Lung microvascular endothelial cell (primary cell): ENCODE data around the gene FEZF1. TPM values are rescaled to one million over a fixed set of nuclear protein-coding genes. Genes with fewer than 3 reads are reported as not detected.

ENCODE experiments used
- DNase-seq, 2 donors: peaks; one replicate each; pipeline versions ENCODE4 v3.0.0 to v3.0.0-alpha.2; 2010; ENCODE audit warnings: low read depth in 2 of 2
- total RNA-seq: library from RNA; depleted of rRNA; stranded (reverse); fragments of >200 nt; gene quantifications from 2 replicates; pipeline ENCODE4 v1.2.1, GENCODE V29; 2014

Gene FEZF1
- not detected in 2 replicates for total RNA-seq

DNA sequence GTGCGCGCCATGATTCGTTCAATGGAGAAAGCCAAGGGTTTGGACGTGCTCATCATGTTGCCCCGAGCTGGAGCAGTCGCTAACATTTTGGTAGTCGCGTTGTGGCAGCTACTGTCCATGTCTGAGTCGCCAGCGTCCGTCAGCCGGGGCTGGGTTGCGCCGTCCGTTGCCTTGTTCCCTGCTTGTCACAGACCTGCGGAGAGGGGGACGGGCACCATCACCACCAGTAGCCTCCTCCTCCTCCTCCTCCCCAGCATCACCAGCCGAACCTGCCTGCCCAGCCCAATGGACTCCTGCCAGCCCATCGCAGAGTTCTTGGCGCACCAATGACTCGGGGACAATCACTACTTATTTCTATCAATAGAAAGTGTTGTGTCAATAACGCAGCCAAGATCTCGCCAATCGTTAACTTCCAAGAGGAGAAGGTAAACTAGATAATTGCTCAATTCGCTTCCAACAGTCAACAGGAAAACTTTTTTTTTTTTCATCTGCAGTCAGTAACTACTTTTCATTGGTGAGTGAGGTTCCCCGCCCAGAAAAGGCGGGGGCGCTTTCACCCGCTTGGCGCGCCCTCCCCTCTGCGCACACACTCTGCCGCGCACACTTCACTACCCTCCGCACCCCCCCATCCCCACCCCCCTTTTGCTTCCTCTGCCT, at the start of gene FEZF1:
TSS of gene FEZF1 (minus strand) at position 432 of the 657 bp plus-strand sequence. CDS start at position 119, 313 bp downstream.
- no peak for DNase-seq

DNA sequence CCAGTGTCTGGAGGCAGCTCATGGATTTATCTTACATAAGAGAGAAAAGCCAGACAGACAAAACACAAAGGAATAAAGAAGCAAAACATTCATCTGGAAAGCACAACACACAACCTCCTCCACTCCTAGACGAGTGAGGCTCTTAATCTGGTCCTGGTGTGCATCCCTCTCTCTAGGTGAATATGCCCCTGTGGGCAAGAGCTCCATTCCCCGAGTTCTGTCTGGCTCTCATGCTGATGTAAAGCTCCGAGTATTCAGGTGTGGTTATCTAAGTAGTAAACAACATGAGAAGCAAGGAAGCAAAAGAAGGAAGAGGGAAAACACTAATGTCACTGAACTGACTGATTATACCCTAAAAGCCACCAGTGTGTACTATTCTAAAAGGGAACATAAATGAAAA, 47.9 kb upstream of the FEZF1 start:
- DNase-seq = no peak

DNA sequence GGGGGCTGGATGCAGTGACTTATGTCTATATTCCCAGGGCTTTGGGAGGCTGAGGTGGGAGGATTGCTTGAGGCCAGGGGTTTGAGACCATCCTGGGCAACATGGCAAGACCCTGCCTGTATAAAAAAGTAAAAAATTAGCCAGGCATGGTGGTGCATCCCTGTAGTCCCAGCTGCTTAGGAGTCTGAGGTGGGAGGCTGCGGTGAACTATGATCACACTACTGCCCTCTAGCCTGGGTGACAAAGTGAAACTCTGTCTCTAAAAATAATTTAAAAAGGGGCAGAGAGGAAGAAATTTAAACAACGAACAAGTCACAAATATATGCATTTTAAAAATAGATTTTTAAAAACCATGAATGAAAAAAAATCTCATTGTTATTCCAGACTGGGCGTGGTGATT, 46.2 kb upstream of the FEZF1 start:
- no peak for DNase-seq

DNA sequence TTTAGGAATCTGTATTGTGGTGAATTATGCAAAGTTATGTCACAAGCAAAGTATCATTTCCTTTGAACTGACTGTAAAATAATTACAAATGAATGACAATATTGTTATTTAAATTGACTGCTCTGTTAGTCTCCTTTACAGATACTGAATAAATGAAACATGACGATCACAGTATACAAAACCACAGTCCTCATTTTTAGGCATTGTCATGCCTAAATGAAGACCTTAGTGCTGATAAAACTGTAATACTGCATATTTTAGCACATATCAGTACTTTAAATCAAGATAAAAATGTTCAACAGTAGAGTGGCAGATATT, 39.7 kb upstream of the FEZF1 start:
- no peak for DNase-seq

DNA sequence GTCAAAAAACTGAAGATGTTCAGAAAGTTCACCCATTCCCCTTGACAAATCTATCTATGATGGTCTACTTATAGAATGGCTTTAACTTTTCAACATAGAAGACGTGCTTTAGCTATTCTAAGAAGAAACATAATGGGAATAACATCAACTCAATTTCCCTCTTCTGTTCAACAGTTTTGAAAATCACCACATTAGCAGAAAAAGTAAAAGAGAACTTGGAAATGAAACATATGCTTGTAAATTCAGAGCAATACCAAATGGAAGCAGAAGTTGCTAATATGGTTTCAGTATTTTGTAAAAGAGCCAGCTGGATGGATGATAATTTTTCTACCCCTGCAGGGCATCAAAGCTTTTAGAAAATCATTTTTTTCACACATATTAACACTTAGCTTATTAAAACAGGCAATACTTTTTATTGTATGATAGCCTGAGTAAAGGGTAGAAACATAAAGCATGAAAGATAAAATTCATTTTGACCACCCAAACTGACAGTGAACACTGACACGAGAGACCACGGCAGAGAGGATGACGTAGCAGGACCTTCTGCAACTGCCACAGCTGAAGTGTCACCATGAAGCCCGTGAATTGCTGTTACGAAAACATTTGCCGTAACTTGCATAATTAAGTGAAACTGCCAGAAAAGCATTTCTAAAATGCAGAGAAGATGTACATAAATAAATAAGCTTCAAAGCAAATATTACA, 39.2 kb upstream of the FEZF1 start:
- DNase-seq = no peak

DNA sequence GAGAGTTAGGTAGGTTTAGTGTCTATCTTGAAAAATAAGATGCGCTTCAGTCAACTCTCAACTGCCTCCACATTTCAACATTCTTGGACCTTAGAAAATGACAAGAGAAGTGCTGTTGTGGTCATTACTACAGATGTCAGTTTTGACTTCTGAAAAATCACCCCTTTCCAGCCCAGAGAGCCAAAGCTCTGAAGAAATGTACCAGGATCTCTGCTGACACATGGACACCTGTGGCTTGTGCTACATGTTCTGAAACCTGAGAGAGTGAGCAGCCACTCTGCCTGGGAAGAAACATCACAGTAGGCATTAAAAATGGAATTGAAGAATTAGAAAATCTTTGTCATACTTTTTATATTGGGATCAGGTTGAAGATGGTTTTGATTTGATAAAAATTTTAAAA, 35.9 kb upstream of the FEZF1 start:
- no peak for DNase-seq

DNA sequence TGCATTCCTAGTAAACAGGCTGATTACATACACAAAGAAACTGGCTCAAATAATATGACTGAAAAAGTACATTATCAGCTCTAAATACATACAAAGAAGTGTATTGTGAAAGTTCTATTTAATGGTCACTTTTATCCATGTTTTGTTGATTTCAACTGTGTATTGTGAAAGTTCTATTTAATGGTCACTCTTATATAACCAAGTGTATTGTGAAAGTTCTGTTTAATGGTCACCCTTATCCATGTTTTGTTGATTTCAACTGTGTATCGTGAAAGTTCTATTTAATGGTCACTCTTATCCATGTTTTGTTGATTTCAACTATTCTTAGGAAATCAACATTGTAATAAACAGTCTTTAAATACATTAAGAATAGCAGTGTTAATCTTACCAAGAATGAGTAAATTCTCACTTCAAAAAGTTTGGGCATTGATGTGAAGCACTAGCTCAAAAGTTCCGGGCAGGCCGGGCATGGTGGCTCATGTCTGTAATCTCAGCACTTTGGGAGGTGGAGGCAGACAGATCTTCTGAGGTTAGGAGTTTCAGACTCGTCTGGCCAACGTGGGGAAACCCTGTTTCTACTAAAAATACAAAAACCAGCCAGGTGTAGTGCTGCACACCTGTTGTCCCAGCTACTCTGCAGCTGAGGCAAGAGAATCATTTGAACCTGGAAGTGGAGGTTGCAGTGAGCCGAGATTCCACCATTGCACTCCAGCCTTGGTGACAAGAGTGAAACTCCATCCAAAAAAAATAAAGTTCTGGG, 34.8 kb upstream of the FEZF1 start:
- no peak for DNase-seq

DNA sequence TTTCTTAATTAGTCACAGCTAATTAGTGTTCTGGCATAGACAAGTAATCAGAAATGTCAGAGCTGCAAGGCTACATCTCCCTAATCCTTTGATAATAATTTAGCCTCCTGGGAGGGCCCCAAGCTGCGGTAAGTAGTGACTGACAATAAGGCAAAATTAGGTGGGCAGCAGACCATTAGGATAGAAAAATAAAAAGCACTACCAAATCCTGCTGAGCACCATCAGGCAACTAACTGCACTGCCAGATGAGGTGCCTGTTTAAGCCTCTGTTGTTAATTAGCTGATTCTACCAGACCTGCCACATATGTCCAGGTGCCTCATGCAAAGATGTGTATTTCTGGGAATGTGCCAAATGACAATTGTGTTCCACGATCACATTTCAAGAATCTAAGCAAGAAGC, 32.5 kb upstream of the FEZF1 start:
- DNase-seq = no peak

DNA sequence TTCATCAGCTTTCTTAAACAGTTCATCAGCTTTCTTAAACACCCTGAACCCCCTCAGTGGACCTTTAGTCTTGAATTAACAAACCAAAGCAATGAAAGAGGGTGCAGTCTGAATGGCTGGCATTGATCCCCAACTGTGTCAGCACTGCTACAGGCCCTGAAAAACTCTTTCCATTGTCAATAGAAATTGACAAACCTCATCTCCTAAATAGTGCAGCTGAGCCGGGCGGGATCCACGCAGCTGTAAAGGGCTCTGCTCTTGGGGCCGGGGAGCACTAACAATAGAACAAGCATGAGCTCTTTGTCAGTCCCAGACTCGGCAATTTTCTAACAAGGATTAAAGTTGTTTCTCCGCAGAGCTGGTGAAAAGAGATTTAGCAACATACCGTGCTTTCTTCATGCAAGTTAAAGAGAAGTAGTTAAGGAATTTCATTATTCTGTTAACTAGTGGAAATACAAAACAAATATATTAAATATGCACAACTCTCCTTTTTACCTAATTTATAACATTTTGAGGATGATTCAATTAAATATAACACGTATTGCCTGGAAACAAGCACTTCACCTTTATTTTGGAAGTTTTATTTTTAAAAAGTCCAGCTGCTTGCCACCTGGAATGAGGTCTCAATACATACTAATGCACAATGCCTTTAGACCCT, 24.7 kb upstream of the FEZF1 start:
- DNase-seq = no peak

DNA sequence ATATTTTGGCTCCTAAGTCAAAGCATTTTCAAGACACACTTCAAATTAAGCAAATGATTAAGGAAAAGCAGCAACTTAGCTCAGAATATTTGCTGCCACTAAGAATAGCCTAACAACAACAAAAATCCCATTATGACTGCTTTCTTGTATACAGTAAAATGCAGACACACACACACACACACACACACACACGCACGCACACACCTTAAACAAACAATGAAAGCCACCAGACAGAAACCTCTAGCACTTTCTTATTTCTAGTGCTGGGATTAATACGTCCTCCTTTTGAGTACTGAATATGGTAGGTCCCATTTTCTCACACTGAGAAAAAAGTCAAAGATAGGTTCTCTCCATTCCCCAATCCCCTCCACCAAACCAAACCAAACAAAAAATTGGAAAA, 23.4 kb upstream of the FEZF1 start:
- DNase-seq = no peak

DNA sequence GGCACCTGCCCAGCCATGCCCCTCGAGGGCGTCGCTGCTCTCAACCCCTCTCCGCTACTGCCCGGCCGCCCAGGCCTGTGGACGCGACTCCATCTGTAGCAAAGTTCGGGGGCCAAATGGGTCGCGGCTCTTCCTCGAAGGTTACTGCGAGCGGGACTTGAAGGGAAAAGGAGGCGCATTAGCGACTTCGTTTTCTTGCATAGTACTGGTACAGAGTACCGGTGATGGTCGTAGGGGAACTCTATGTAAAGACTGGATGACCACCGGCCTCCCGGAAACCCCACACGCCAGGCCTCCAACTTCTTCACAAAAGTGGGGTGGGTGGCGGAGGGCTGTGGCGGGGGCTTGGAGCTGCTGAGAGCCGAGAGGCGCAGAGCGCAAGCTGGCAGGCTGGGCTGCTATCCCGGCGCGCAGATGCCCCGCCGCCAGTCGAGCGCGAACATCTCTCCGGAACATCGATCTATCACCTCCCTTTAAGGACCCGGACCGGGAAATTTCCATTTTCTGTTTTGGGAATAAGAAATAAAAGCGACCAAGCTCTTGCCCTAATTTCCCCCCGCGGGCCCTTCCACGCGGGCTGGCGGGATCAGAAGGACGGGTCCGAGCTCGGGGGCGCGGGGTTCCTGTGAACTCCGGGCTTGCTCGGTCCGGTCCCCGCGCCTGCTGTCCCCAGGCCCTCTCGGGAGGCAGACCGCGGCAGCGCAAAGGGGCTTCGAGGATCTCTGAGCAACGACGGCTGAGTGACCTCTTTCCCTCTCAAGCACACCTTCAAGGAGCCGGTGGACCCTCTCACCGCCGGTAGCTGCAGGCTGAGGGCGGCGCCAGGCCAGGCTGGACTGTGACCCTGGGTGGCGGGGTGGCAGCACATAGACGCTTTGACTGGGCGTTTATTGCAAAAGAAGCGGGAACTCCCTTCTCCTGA, 12.2 kb upstream of the FEZF1 start:
- DNase-seq = no peak

DNA sequence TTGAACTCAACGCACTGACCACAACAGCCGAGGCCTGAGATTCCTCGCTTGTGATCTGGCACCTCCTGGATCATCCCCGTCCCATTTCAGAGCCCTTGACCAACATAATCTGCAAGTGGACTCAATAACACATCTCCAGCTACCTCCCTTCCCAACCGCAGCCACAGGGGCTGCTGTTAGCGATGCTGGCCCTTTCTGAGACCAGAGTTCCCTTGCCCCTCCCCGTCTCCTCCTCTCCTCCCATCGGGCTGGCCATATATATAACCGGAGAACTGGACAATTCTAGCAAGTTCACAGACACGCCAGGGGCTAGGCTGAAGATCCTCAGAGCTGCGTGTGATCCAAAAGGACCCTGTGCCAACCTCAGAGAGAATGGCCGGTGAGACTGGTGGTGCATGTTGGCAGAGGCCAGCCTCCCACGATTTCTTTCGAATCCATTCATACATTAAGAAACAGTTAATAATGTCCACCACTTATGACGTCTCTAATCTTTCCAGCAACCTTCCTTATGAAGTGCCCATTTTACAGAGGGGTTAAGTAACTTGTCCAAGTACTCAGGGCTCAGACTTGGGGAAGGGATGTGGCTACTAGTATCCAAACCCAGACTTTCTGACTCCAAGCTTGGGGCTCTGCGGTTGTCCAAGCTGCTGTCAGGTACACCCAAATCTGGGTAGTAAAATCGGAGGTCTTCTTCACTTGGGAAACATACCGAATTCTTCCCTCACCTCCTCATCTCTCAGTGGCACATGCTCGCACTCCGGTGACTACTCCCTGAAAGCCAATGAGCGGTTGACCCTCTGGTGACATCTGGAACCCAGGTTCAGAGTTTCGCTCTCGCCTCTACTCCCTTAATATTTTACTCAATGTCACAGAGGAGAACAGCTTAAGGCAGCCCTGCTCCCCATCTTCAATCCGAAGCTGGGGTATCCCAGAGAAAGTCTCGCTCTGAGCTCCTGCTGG, 11.2 kb upstream of the FEZF1 start:
- DNase-seq = no peak

DNA sequence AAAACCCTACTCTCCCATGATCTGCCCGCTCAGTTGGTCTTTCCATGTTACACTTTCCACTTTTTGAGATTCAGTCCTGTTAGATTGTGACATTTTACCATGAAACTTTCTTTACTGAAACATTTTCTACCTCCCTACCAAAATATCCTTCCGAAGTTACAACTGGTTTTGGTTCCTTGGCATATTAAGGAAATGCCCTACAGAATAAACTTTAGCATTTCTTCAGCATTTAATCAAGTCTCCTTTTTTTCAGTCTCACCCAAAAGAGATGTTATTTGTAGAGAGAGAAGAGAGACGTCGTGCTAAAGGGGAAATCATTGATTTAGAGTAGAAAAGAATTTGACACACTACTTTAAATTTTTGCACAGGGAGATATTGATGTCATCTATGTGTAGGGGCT, 9.7 kb upstream of the FEZF1 start:
- no peak for DNase-seq

DNA sequence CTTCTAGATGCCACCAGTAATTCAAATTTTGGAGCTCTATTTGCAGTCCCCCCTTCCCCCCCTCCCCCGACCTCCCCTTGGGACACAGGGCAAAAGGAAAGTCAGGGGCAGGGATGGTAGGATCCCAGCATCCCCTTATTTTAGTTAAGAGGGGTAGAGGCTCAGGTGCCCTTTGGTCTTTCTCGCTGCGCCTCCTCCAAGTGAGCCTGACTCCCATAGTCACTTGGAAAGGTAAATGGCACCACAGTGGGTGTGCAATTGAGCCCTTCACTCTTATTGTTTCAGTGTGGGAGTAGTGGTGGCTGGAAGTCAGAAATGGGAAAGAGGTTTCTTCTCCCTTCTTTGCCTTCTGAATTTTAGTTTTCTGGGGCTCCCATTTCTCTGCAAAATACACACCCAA, 8.2 kb upstream of the FEZF1 start:
- no peak for DNase-seq

DNA sequence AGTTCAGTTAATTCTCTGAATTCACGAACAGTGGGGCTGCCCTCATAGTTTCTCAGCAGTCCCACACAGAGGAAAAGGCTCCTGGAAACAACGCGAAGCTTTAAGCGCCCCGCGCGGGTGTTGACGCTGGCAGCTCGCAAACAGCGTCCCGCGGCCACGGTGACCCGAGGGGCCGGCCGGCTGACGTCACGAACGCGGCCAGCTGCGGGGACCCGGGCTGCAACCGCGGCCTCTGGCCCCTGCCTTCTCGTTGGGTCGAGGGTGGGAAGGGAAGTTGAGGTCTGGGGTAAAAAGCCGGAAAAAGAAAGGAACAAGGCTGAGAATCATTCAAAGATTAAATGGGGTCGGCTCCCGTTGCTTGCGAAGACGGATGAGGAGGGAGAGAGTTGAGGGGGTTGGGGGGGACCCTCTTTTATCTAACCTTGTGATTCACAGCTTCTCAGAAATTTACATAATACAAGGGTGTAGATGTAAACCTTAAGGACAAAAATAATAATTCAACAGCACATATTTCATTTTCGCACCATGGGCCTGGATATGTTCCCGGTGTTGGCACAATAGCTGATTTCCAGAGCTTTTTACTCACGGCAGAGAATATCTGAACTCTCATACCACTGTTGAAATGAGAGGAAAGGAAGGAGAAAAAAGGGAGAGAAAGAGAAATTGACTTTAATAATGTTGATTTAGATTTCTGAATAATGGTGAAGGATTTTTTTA, 7.3 kb upstream of the FEZF1 start:
- peak in 1 of 2 donors; percentile 43 for DNase-seq

DNA sequence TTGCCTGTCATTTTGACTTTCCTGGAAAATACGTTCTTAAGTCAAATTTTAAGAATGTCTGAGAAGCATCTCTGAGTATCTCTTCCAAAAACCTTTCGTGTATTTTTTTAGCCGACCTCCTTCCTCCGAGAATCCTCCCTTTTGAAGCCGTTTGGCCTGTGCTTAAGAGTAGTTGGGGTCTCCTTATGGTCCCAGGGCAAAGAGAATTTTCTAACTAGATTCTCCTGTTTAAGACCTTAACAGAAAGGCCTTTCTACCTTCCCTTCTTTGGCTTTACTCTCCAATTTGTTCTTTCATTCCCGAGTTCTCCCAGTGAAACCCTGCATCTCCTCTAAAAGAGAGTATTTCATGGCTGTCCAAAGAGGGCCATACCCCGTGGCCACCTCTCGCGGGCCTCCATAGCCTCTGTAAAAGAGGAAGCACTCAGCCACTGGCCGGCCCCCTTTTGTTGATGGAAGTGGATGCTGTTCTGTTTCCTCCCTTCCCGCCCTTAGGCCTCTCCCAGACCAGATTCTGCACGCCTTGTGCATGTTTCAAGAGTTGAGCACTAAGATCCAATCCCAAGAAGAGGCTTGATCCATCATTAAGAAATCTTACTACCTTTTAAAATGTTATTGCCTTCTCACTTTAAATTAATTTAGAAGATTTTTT, 6.6 kb upstream of the FEZF1 start:
- DNase-seq = no peak

DNA sequence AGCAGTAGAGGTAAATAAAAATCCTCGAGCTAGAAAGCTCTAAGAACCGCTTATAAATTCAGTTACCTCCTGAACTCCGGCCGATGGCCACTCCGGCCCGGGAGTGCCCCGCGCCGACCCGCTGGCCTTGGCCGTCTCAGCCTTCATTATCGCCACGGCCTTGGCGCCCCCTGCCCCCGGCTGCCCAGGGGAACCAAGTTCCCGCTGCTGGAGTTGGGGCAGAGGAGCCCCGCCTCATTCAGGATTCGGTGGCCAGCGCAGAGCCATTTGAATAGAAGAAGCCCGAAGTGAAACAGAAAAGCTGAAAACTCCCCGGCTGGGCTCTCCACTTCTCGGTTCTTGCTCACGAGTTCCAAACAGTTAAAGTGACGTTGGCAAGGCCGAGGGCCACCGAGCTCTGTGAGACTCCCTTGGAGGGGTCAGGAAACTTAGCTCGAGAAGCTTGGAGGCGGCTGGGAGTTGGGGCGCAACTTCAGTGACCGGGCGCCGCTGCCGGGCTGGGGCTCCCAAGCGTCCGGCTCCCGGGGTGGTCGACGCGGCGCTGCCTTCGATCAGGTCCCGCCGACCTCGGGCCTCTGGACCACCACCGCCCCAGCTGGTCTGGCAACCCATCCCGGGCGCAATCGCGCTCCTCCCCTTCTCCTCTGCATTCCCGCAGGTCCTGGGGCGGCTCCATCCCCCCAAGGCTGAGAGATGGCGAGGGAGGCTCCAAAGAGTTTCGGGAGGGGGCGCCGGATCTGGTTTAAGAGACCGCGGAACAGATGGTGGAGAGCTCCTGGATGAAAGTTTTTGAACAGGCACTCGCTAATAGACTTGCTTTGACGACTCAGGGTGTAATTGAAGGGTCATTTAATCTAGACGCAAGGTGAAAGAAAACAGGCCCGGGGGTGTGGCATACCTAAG, 5.8 kb upstream of the FEZF1 start:
- peak; percentile 36 for DNase-seq

DNA sequence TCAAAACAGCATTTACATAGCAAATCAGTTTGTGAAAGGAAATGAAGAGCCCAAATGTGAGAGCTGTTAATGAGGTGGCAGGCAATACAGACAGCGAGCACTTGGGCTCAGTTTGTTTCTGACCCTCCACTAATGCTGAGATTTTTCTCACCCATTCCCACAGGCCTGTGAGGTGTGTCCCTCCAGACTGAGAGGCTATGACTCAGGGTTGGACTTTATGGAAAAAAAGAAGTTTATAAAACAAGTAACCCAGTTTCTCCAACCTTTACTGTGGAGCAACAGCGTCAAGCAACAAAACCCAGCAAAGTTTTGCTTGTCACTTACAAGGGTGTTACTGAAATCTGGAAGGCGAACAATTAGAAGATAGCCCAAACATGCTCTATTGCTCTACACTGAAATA, 4.9 kb upstream of the FEZF1 start:
- no peak for DNase-seq
